Gastroesophageal sphincter (tissue), 4 donors: Measurements from ENCODE around the gene PRKD1. TPM values are rescaled to one million over a fixed set of nuclear protein-coding genes. Genes with fewer than 3 reads are reported as not detected.

Experiments
- ATAC-seq: fragments of 150-250 bp; one replicate; pipeline ENCODE4 v1.9.1; 2016; ENCODE audit warnings: mild to moderate bottlenecking, moderate library complexity
- H3K27ac ChIP-seq, 4 donors: fragments of 200-600 bp; sonication (generic) in 3 of 4; 1 replicate in 3 of 4; 2 replicates in 1 of 4; pipeline ENCODE4 v1.5.1; 2016 to 2019
- H3K27me3 ChIP-seq: fragments of 200-600 bp; sonication (generic); one replicate; pipeline ENCODE4 v1.5.1; 2019
- H3K36me3 ChIP-seq, 2 donors: fragments of 200-600 bp; sonication (generic); one replicate each; pipeline ENCODE4 v1.5.1; 2019; ENCODE audit warnings: control low read depth in 1 of 2
- H3K4me1 ChIP-seq, 3 donors: fragments of 200-600 bp; sonication (generic); 1 replicate in 2 of 3; 2 replicates in 1 of 3; pipeline ENCODE4 v1.5.1; 2016 to 2019; ENCODE audit warnings: control low read depth in 2 of 3
- H3K4me3 ChIP-seq, 2 donors: fragments of 200-600 bp; sonication (generic); one replicate each; pipeline ENCODE4 v1.5.1; 2019; ENCODE audit warnings: mild to moderate bottlenecking in 1 of 2, moderate library complexity in 1 of 2
- H3K9me3 ChIP-seq, 3 donors: fragments of 200-600 bp; sonication (generic); one replicate each; pipeline ENCODE4 v1.5.1; 2017 to 2019; ENCODE audit warnings: control low read depth in 2 of 3
- EP300 ChIP-seq: sonication (generic); formaldehyde crosslinking; IDR thresholded peaks from one replicate; pipeline ENCODE4 v1.6.1; 2017; ENCODE audit warnings: antibody characterized with exemption, mild to moderate bottlenecking
- POLR2A ChIP-seq, 2 donors: fragments of 450-650 bp; IDR thresholded peaks; one replicate each; pipeline ENCODE4 v1.6.1; 2017; ENCODE audit warnings: antibody characterized with exemption in 2 of 2, mild to moderate bottlenecking in 2 of 2, moderate library complexity in 1 of 2
- POLR2AphosphoS5 ChIP-seq: sonication (generic); formaldehyde crosslinking; IDR thresholded peaks from one replicate; pipeline ENCODE4 v1.6.1; 2017; ENCODE audit warnings: antibody characterized with exemption
- WGBS, 2 donors: methylation state at CpG; one replicate each; pipeline ENCODE4 v1.1.5; 2018; ENCODE audit warnings: low coverage in 1 of 2; 5-methylcytosine and 5-hydroxymethylcytosine counted together
- total RNA-seq, 4 donors: library from RNA; depleted of rRNA; stranded (reverse); fragments of >200 nt; gene quantifications; one replicate each; pipeline ENCODE4 v1.1.0, GENCODE V29; 2016
- TF ChIP-seq, protein P1 (sequence below), 4 experiments: fragments of 200-600 bp in 2 of 4; fragments of 450-650 bp in 2 of 4; sonication (generic) in 1 of 4; IDR thresholded peaks; one replicate each; pipeline ENCODE4 v1.5.1; 2017 to 2019; ENCODE audit warnings: antibody characterized with exemption in 4 of 4, mild to moderate bottlenecking in 2 of 4, moderate library complexity in 2 of 4

The PRKD1 gene
- total RNA-seq, 4 donors from 2014 or later, result 11.9 to 14.3 (median 12.6) TPM

DNA sequence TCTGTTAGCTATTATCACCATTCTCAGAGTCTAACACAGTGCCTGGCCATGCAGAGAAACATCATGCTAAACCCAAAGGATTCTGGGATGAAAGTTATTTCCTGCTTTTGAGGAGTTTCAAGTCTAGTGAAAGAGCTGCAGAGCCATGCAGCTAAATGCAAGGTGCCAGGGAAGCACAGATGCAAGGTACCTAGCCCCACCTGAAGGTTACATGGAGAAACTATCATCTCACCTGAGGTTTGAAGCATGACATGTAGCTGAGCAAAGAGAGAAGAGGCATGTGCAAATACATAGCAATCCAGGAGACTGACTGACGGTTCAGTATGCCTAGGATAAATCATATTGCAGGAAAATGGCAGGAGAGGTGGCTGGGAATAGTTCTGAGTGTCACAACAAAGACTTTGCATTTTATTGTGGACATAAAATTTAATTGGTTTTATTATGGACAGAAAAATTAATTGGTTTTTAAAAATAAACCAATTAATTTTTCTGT, 170.4 kb downstream of the PRKD1 start:
- no peak for ATAC-seq
- TF ChIP-seq EP300, result no peak
- no peaks in the 10 kb centered on the region for H3K27me3 ChIP-seq
- H3K9me3 ChIP-seq, result no peaks in the 10 kb centered on the region
- no peak overlapping the region for H3K4me3 ChIP-seq
- H3K36me3 ChIP-seq, result no peaks in the 10 kb centered on the region
- no peaks in the 10 kb centered on the region for H3K4me1 ChIP-seq
- no peak overlapping the region for H3K27ac ChIP-seq
- WGBS, 2 donors, result 100% methylated on average over 1 of the region's 1 CpG

DNA sequence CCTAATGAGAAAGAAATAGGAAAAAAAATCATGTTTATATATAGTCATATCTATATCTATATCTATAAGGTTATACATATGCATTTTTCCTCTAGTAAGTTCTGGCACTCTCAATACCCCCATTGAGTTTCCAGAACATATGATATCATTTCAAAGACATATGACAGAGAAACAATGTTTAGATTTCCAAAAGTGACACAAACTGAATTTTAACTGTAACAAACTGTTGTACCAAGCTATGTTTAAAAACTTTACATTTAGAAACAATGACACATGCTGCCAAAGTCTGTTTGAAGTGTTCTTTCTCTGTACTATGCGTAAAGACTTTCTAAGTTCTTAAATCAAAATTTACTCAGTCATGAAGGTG, 171.6 kb downstream of the PRKD1 start:
- no peak for ATAC-seq
- H3K36me3 ChIP-seq, result no peaks in the 10 kb centered on the region
- H3K9me3 ChIP-seq, result no peaks in the 10 kb centered on the region
- 80 to 91% methylated on average over 1 of the region's 1 CpG for WGBS, 2 donors
- no peaks in the 10 kb centered on the region for H3K4me1 ChIP-seq
- no peaks in the 10 kb centered on the region for H3K27me3 ChIP-seq
- no peak overlapping the region for H3K27ac ChIP-seq
- no peak overlapping the region for H3K4me3 ChIP-seq
- TF ChIP-seq, protein P1, sequence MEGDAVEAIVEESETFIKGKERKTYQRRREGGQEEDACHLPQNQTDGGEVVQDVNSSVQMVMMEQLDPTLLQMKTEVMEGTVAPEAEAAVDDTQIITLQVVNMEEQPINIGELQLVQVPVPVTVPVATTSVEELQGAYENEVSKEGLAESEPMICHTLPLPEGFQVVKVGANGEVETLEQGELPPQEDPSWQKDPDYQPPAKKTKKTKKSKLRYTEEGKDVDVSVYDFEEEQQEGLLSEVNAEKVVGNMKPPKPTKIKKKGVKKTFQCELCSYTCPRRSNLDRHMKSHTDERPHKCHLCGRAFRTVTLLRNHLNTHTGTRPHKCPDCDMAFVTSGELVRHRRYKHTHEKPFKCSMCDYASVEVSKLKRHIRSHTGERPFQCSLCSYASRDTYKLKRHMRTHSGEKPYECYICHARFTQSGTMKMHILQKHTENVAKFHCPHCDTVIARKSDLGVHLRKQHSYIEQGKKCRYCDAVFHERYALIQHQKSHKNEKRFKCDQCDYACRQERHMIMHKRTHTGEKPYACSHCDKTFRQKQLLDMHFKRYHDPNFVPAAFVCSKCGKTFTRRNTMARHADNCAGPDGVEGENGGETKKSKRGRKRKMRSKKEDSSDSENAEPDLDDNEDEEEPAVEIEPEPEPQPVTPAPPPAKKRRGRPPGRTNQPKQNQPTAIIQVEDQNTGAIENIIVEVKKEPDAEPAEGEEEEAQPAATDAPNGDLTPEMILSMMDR (IDR thresholded peaks at IDR 0.05), result no peak
- TF ChIP-seq EP300 (no peak), POLR2A (IDR thresholded peaks at IDR 0.05) (no peak), POLR2AphosphoS5 (no peak)

DNA sequence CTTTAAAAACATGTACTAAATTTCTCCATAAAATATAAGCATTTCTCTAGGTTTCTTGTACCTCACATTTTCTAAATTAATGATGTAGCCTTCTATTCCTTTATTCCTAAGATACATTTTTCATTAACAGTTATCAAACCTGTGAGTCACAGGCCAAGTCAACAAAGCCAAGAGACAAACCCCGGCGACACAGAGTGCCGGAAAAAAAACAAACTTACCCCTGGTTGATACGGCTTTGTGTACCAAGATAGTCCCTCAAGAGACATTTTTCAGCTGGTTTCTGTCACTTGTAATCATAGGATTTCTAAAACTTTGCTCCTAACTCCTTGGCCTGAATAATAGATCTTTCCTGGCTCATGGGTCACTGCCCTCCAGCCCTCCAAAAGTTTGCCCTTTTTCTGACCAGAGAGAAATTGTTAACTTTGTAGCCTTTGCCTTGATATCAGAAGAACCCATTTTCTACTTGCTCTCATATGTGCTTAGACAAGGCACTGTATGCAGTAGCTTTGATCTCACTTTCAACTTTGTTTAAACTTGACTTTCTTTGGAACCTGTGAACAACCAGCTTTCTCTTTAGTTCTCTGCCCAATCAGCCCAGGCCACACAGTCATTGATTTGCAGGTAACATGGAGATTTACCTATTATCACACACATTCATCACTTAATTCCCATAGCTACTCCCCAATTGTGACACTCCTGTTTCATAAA, 172.2 kb downstream of the PRKD1 start:
- no peaks in the 10 kb centered on the region for H3K9me3 ChIP-seq
- no peak for ATAC-seq
- no peaks in the 10 kb centered on the region for H3K27me3 ChIP-seq
- H3K36me3 ChIP-seq, result no peaks in the 10 kb centered on the region
- no peak overlapping the region for H3K27ac ChIP-seq
- WGBS, 2 donors, result 39 to 52% methylated on average over 4 of the region's 4 CpGs
- no peak overlapping the region for H3K4me3 ChIP-seq
- H3K4me1 ChIP-seq, result no peaks in the 10 kb centered on the region
- TF ChIP-seq, protein P1 (IDR thresholded peaks at IDR 0.05), result no peak
- TF ChIP-seq EP300 (no peak), POLR2AphosphoS5 (no peak), POLR2A (IDR thresholded peaks at IDR 0.05) (no peak)

DNA sequence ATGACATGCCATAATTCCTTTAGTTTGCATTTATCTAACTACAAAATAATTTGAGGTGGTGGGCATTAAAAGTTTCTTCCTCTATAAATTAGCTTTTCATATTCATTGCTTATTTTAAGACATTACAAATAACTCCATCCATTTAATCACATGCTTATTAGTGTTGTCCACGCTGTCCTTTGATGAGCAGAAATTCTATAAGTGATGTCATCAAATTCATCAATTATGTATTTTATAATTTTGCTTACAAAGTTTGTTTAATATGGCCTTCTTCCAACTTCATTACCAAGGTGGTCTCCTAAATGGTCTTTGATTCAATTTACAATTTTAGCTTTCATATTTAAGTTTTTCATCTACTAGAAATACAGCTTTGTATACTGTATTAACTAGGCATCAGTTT, 173.5 kb downstream of the PRKD1 start:
- Histone ChIP-seq H3K4me3 (no peak overlapping the region), H3K27ac (no peak overlapping the region), H3K9me3 (no peaks in the 10 kb centered on the region), H3K36me3 (no peaks in the 10 kb centered on the region), H3K27me3 (no peaks in the 10 kb centered on the region), H3K4me1 (no peaks in the 10 kb centered on the region)
- TF ChIP-seq, protein P1 (IDR thresholded peaks at IDR 0.05), result no peak
- TF ChIP-seq POLR2A (IDR thresholded peaks at IDR 0.05), result no peak
- no peak for TF ChIP-seq EP300
- no peak for TF ChIP-seq POLR2AphosphoS5
- WGBS, 2 donors, result 24 to 40% methylated on average over 1 of the region's 1 CpG
- ATAC-seq, result no peak

DNA sequence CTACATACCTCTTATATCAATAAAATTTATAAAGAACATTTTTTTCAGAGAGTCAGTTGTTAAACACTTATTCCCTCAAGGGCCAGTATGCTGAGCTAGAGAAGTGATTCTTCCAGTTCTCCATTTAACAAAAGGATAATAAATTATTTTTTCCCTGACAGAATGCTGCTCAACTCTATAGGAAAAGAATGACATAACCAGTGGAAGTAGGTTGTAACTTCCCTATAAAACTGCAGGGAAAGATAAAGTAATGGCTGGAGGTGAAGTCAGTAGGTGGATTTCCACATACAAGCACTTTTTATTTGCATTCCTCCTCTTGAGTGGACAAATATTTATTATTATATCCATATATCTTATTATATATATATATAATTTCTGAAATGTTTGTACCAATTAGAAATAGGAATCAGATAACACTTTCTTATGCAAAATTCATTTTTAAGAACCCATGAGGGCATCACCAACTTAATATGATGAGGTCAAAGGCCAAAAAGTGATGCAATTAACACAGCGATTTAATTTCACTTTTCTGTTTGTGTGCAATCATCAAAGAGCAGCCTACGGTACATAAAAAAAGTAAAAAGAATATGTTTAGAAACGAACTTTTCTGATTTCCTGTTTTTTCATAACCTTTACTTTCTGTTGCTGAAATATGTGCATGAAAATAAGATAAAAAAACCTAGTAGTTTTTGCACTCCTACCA, 175.3 kb downstream of the PRKD1 start:
- Histone ChIP-seq H3K9me3 (no peaks in the 10 kb centered on the region), H3K27me3 (no peaks in the 10 kb centered on the region), H3K4me3 (no peak overlapping the region), H3K4me1 (no peaks in the 10 kb centered on the region), H3K27ac (no peak overlapping the region), H3K36me3 (no peaks in the 10 kb centered on the region)
- TF ChIP-seq EP300, result no peak
- TF ChIP-seq, protein P1 (IDR thresholded peaks at IDR 0.05), result no peak
- no peak for TF ChIP-seq POLR2A (IDR thresholded peaks at IDR 0.05)
- TF ChIP-seq POLR2AphosphoS5, result no peak
- 65 to 75% methylated on average over 3 of the region's 3 CpGs for WGBS, 2 donors
- ATAC-seq, result no peak
